Liver (tissue), 9 donors: ENCODE measurements around the gene GNG4. TPM values are rescaled to one million over a fixed set of nuclear protein-coding genes. Genes with fewer than 3 reads are reported as not detected.
"Not testable (repeated sequence)": the region's sequence is repeated elsewhere in the genome, so short reads cannot be mapped to it uniquely, and the experiment has no call there.

ENCODE experiments used
- DNase-seq: peaks from one replicate; pipeline ENCODE4 v3.0.0-alpha.2; 2017; ENCODE audit warnings: low spot score
- H3K27ac ChIP-seq, 2 donors: one replicate each; pipeline ENCODE4 v1.7.0; 2013; ENCODE audit warnings: inconsistent platforms in 2 of 2, low read length in 2 of 2, control low read depth in 1 of 2, low read depth in 1 of 2, mild to moderate bottlenecking in 1 of 2
- H3K27me3 ChIP-seq, 4 donors: one replicate each; pipeline versions ENCODE4 v1.6.1 to v1.7.0; 2013; ENCODE audit warnings: low read length in 3 of 4, inconsistent platforms in 1 of 4, mild to moderate bottlenecking in 1 of 4, moderate library complexity in 1 of 4; ENCODE audit not compliant: control insufficient read depth in 4 of 4, insufficient read depth in 4 of 4
- H3K36me3 ChIP-seq, 4 donors: one replicate each; pipeline versions ENCODE4 v1.6.1 to v1.7.0; 2013; ENCODE audit warnings: low read length in 3 of 4, mild to moderate bottlenecking in 3 of 4, low read depth in 1 of 4, moderate library complexity in 1 of 4; ENCODE audit not compliant: control insufficient read depth in 4 of 4, insufficient read depth in 3 of 4
- H3K4me1 ChIP-seq, 4 donors: one replicate each; pipeline versions ENCODE4 v1.6.1 to v1.7.0; 2013; ENCODE audit warnings: low read length in 3 of 4, mild to moderate bottlenecking in 3 of 4, moderate library complexity in 1 of 4; ENCODE audit not compliant: control insufficient read depth in 4 of 4, insufficient read depth in 4 of 4
- H3K4me3 ChIP-seq, 3 donors: one replicate each; pipeline versions ENCODE4 v1.6.1 to v1.7.0; 2013; ENCODE audit warnings: low read length in 3 of 3, control low read depth in 1 of 3, low read depth in 1 of 3, mild to moderate bottlenecking in 1 of 3
- H3K9ac ChIP-seq, 2 donors: one replicate each; pipeline ENCODE4 v1.7.0; 2013; ENCODE audit warnings: low read length in 2 of 2, mild to moderate bottlenecking in 2 of 2, moderate library complexity in 2 of 2, control low read depth in 1 of 2, low read depth in 1 of 2
- H3K9me3 ChIP-seq, 4 donors: one replicate each; pipeline versions ENCODE4 v1.6.1 to v1.7.0; 2013; ENCODE audit warnings: low read length in 3 of 4; ENCODE audit not compliant: control insufficient read depth in 4 of 4
- ATF3 ChIP-seq: IDR thresholded peaks from 2 replicates; pipeline ENCODE4 v1.6.1; 2016; ENCODE audit warnings: antibody characterized with exemption
- CTCF ChIP-seq: fragments of 150-350 bp; IDR thresholded peaks from 2 replicates; pipeline ENCODE4 v1.5.1; 2017; ENCODE audit warnings: improper control_type of control experiment, low read depth, low read length; ENCODE audit not compliant: missing input control
- EGR1 ChIP-seq, 2 donors: IDR thresholded peaks; 2 replicates each; pipeline ENCODE4 v1.6.1; 2016 to 2018; ENCODE audit warnings: antibody characterized with exemption in 2 of 2, low read depth in 2 of 2
- FOXA1 ChIP-seq: IDR thresholded peaks from 2 replicates; pipeline ENCODE4 v1.6.1; 2016; ENCODE audit warnings: antibody characterized with exemption
- FOXA2 ChIP-seq: IDR thresholded peaks from 2 replicates; pipeline ENCODE4 v1.6.1; 2016; ENCODE audit warnings: antibody characterized with exemption
- GABPA ChIP-seq, 2 donors: IDR thresholded peaks in 1 of 2; conservative IDR thresholded peaks in 1 of 2; 2 replicates each; pipeline ENCODE4 v1.6.1; 2016; ENCODE audit warnings: antibody characterized with exemption in 2 of 2, mild to moderate bottlenecking in 1 of 2, moderate library complexity in 1 of 2
- HNF4A ChIP-seq, 2 donors: conservative IDR thresholded peaks; 2 replicates each; pipeline ENCODE4 v1.6.1; 2016; ENCODE audit warnings: antibody characterized with exemption in 2 of 2, mild to moderate bottlenecking in 2 of 2
- HNF4G ChIP-seq: IDR thresholded peaks from 2 replicates; pipeline ENCODE4 v1.6.1; 2016; ENCODE audit warnings: antibody characterized with exemption
- JUND ChIP-seq, 2 donors: IDR thresholded peaks; 2 replicates each; pipeline ENCODE4 v1.6.1; 2016; ENCODE audit warnings: antibody characterized with exemption in 2 of 2
- NR2F2 ChIP-seq: IDR thresholded peaks from 2 replicates; pipeline ENCODE4 v1.6.1; 2016; ENCODE audit warnings: antibody characterized with exemption
- RAD21 ChIP-seq, 2 donors: IDR thresholded peaks; 2 replicates each; pipeline ENCODE4 v1.6.1; 2016; ENCODE audit warnings: antibody characterized with exemption in 2 of 2, mild to moderate bottlenecking in 2 of 2
- REST ChIP-seq: IDR thresholded peaks from 2 replicates; pipeline ENCODE4 v1.6.1; 2016; ENCODE audit warnings: antibody characterized with exemption, mild to moderate bottlenecking
- RXRA ChIP-seq, 2 donors: IDR thresholded peaks; 2 replicates each; pipeline ENCODE4 v1.6.1; 2017 to 2018; ENCODE audit warnings: antibody characterized with exemption in 2 of 2, mild to moderate bottlenecking in 1 of 2
- SP1 ChIP-seq: IDR thresholded peaks from 2 replicates; pipeline ENCODE4 v1.6.1; 2018; ENCODE audit warnings: antibody characterized with exemption, mild to moderate bottlenecking
- TAF1 ChIP-seq: conservative IDR thresholded peaks from 2 replicates; pipeline ENCODE4 v1.6.1; 2016; ENCODE audit warnings: antibody characterized with exemption, mild to moderate bottlenecking
- YY1 ChIP-seq: IDR thresholded peaks from 2 replicates; pipeline ENCODE4 v1.6.1; 2016; ENCODE audit warnings: antibody characterized with exemption, mild to moderate bottlenecking
- ZBTB33 ChIP-seq: IDR thresholded peaks from 2 replicates; pipeline ENCODE4 v1.6.1; 2016; ENCODE audit warnings: antibody characterized with exemption
- WGBS: extraction: QIAGEN DNeasy Blood & Tissue Kit; methylation state at CpG from one replicate; pipeline ENCODE4 v1.1.7; 2013; 5-methylcytosine and 5-hydroxymethylcytosine counted together
- polyA plus RNA-seq, 2 donors: library from polyadenylated mRNA; stranded (reverse) in 1 of 2; unstranded in 1 of 2; fragments of 200-250 nt in 1 of 2; fragments of >200 nt in 1 of 2; fragmentation: Nextera tagmentation in 1 of 2; extraction: Ambion mirVana in 1 of 2; gene quantifications; one replicate each; pipeline versions ENCODE4 v1.2.1 to v1.2.3, GENCODE V29; 2013 to 2015
- total RNA-seq, 2 donors: library from RNA; depleted of rRNA; stranded (reverse); fragments of >200 nt; gene quantifications; one replicate each; pipeline ENCODE4 v1.2.3, GENCODE V29; 2014
- donor health status: healthy.
- donor health status: healthy.
- donor health status: healthy.
- donor health status: healthy.
- donor health status: healthy.

GNG4 gene
- total and polyA plus RNA-seq, 4 donors = 0.65 TPM; not detected in 3

- Histone ChIP-seq H3K9me3 (no peaks in the 10 kb centered on the region), H3K9ac (no peak overlapping the region), H3K4me3 (no peak overlapping the region), H3K27me3 (no peaks in the 10 kb centered on the region), H3K4me1 (no peaks in the 10 kb centered on the region), H3K27ac (no peak overlapping the region), H3K36me3 (no peaks in the 10 kb centered on the region)
- 83% methylated on average over 13 of the region's 13 CpGs for WGBS
- TF ChIP-seq ZBTB33 (no peak), HNF4A (conservative IDR thresholded peaks at IDR 0.05) (no peak), GABPA (IDR thresholded peaks at IDR 0.05 in 1 of 2, conservative IDR thresholded peaks at IDR 0.05 in 1 of 2) (no peak), FOXA2 (no peak), REST (no peak), ATF3 (no peak), YY1 (no peak), RXRA (IDR thresholded peaks at IDR 0.05) (no peak), RAD21 (IDR thresholded peaks at IDR 0.05) (no peak), HNF4G (no peak), NR2F2 (no peak), EGR1 (IDR thresholded peaks at IDR 0.05; ENCODE audit: low read depth in 2 of 2) (no peak), JUND (IDR thresholded peaks at IDR 0.05) (no peak), TAF1 (no peak), SP1 (no peak), FOXA1 (no peak), CTCF (no peak)
- no peak for DNase-seq
Observed at GRCh38 chr1:235549351-235550139, 100.0 kb downstream of the GNG4 start.

GRCh38 chr1:235546369-235547155 is 103.0 kb downstream of the GNG4 start:
- 63% methylated on average over 10 of the region's 10 CpGs for WGBS
- H3K27me3 ChIP-seq, H3K4me3 ChIP-seq, DNase-seq, H3K9ac ChIP-seq, H3K27ac ChIP-seq, H3K9me3 ChIP-seq, H3K36me3 ChIP-seq, H3K4me1 ChIP-seq: not testable (repeated sequence)
